NCI-H1092 (cell line): ENCODE data around the gene ACTN1.

ENCODE experiments used
- DNase-seq: peaks from one replicate; lab custom pipeline; 2025; lab: John Stamatoyannopoulos, UW

The ACTN1 gene

GRCh38 chr14:68888883-68889282 lies 90.2 kb downstream of the ACTN1 start:
- no peak for DNase-seq

DNA sequence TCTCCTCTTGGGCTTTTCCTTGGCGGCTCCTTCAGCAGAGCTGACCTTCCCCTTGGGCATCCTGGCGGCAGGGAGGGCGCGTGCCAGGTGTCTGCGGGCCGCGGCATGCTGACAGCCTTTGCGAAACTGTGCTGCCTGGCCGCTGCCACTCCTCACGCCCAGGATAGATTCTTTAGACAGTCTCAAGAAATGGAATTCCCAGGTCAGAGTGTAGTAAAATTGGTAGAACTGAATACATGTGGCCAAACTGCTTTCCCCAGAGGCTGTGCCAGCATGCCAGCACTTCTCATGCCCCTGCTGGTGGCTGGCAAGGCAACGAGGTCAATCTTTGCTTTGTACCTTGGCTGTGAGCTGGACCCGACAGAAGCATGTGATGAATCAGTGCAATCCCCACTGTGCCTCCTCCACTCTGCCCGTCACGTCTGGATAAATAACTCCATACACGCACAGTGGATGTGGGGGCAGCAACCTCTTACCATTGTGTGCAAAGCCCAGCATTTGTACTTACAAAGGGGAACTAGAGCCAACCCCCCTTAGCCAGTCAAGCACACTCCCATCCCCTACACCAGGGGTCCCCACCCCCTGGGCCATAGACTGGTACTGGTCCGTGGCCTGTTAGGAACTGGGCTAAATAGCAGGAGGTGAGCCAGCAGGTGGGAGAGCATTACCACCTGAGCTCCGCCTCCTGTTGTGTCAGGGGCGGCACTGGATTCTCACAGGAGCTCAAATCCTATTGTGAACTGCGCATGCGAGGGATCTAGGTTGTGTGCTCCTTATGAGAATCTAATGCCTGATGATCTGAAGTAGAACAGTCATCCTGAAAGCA lies 90.9 kb downstream of the ACTN1 start:
- DNase-seq: no peak

- DNase-seq: no peak
Measured at GRCh38 chr14:68886109-68886434, 93.0 kb downstream of the ACTN1 start.

DNA sequence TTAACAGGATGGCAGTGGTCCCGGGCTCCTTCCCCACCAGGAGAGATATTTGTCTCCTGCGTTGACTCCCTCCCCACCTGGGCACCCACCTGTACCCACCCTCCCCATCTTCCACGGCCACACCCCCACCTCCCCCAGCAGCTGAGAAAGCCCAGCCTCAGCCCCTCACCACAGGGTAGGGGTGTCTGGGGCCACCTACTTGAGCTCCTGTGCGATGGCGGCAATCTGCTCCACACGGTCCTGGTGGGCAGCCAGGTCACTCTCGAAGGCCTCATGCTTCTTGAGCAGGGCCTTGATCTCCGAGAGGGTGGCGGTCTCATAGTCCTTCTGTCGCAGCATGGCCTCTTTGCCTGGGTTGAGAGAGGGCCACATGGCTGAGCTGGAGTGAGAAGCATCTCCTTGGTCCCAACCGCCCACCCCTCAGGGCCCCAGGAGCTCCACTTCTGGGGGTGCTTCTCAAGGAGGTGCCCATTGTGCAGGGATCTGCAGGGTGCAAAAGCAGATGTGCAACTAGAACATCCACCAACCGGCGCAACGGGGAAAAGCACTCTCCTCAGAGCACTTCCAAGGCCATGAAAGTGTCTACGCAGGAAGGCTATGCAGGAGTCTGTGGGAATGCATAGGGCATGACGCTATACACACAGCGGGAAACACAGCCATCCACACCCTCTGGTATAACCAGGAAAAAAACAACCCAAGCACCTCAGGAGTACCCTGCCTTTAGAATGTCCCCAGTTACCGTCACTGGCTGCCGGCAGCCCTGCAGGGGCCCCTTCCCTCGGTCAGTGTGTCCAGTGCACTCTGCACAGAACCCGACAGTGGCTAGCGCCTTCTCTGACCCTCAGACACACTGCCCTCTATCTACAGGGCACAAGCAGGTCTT lies 93.6 kb downstream of the ACTN1 start:
- DNase-seq: no peak

DNA sequence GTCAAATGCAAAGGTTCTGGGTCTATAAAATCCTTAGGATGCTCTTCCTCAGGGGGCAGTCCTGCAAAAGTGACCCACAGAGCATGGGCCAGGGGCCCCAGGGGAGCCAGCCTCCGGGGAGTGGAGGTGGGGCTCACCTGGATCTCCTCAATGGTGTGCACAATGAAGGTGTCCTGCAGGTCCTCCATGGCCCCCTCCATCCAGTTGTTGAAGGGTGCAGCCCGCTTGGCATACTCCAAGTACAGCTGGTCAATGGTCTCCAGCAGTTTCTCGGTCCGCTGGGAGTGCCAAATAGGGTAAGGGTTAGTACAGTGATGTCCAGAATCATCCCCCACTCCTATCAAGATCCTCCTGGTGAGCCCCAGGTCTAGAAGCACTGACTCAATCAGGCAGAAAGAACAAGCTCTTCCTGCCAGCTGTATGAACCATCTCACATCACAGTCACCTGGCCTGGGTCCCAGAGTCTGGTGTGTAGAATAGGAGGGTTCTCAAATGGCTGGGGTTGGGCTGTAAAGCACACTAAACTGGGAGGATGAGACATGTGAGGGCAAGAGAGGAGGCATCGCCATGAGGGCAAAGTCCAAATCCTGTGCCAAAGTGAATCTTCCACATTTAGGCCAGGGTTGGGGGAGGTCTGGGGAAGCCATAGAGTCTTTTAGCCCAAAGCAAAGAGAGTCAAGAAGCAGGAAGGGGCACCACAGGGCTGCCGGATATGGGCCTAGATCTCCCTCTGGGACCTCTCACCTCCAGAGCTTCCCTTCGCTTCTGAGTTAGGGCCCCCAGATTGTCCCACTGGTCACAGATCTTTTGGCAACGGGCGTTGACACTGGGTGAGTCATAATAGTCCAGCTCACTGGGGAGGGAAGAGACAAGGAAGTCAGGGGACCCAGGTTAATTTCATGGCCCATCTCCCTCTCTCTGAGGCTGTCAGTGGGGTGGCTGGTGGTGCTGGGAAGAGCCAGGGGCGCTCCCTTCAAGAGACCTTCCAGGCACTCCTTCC lies 94.8 kb downstream of the ACTN1 start:
- DNase-seq: peak; percentile 60

DNA sequence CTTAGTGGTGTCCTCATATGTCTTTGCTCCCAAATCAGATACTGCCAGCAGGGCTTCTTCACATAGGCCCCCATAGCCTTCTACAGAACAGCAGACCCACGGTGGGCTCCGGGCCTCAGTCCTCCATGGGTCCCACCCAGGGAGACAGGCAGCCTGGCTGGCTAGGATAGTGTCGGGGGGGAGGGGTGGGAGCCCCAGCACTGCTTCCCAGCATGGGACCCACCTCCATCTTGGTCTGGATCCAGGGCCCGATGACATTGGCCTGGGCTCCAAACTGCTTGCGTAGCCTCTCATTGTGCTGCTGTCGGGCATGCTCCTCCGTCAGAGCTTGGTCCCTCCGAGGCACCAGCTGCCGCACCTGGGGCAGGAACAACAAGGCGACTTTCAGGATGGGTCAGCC lies 96.9 kb downstream of the ACTN1 start:
- DNase-seq: no peak

- no peak for DNase-seq
Measured at GRCh38 chr14:68881396-68881795, 97.7 kb downstream of the ACTN1 start.

DNA sequence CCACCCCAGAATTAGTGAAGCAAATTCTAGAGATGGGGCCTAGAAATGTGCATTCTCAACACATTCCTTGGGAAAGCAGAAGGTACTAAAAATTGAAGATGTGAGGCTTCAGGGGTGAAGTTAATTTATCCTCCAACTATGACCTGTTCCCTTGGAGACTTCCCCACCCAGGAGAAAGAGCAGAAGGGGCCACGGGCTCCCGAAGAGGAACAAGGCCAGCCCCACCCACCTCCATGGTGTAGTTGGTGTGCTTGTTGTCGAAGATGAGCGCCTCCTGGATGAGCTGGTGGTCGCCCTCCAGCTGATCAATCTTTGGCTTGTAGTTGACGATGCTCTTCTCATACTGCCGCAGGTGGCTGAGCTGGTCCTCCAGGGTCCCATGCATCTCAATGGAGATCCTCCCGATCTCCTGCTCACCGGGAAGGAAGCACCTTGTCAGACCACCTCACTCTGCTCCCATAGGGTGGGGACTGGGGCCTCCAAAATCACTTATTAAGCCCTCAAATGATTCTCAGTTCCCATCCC lies 98.5 kb downstream of the ACTN1 start:
- no peak for DNase-seq

- DNase-seq: no peak
Measured at GRCh38 chr14:68879841-68880575, 99.1 kb downstream of the ACTN1 start.

DNA sequence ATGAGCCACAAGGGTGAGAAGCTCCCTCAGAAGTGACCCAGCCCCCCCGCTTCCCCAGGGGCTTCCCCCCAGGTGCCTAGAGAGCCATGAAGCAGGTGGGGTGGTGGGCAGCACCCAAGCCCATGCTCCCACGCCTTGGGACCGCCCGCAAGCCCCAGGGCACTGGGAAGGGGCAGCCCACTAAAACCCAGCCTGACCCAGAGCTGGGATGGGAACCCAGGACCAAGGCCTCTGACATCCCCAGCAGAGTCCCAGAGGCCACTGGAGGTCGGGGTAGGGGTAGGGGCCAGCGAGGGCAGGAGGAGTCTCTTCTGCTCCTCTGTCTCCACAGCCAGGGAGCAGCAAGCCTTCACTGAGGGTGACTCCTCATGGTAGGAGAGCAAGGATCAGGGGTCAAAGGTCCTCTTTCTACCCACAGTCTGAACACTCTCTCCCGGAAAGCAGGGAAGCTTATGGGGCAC lies 99.8 kb downstream of the ACTN1 start:
- no peak for DNase-seq

DNA sequence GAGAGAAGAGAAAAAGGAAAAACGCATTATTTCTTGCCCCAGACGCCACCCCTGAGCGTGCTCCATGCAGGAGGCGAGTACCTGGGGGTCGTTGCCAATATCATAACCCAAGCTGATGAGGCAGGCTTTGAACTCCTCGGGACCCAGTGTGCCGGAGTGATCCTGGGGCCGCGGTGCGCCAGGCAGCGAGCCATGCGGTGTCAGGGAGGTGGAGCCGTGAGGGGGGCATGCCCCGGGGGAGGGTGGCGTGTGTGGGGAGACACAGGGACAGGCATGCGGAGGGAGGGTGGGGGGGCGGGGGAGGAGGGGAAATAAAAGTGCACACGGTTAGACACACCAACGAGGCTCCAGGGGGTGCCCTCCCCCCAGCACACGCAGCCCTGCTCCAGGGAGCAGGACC lies 100.2 kb downstream of the ACTN1 start:
- DNase-seq: no peak

GRCh38 chr14:68877993-68878575 lies 101.0 kb downstream of the ACTN1 start:
- DNase-seq: no peak

GRCh38 chr14:68876976-68877375 lies 102.1 kb downstream of the ACTN1 start:
- no peak for DNase-seq

DNA sequence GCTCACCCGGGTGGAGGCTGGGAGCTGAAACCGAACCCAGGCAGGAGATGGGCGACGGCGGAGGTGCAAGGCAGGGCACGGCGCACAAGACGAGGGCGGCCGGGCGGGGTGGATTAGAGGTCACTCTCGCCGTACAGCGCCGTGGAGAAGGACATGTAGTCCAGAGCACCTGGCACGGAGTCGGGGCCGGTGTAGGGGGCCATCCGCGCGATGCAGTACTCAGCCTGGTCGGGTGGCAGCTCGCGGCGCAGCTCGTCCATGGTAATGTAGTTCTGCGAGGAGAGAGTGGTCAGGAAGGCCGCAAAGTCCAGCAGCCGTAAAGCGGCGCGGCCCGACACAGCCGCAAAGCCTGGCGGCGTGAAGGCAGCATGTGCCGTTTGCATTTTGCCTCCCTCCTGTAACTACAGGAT lies 104.4 kb downstream of the ACTN1 start:
- DNase-seq: no peak

- DNase-seq: no peak
Measured at GRCh38 chr14:68873376-68873775, 105.7 kb downstream of the ACTN1 start.

GRCh38 chr14:68871392-68871791 lies 107.7 kb downstream of the ACTN1 start:
- DNase-seq: no peak

DNA sequence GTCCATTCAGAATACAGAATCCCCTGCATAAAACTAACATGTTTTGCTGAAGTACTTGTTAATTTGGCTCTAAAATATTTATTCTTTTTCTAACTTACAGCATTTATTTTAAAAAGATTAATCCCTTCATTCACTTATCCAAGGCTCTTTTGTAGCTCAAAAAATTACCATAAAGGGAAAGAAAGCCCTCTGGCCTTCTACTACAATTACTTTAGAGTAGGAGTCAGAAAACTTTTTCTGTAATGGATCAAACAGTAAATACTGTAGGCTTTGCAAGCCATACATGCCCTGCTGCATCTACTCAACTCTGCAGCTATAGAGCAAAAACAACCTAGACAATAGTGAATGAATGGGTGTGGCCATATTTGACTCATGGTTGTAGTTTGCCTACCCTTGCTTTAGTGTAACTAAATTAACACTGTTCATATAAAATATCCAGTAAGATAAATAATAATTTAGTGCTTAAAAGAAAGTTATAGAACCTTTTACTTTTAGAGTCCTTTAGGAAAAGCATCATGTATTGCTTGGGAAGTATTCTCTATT lies 112.0 kb downstream of the ACTN1 start:
- DNase-seq: no peak

DNA sequence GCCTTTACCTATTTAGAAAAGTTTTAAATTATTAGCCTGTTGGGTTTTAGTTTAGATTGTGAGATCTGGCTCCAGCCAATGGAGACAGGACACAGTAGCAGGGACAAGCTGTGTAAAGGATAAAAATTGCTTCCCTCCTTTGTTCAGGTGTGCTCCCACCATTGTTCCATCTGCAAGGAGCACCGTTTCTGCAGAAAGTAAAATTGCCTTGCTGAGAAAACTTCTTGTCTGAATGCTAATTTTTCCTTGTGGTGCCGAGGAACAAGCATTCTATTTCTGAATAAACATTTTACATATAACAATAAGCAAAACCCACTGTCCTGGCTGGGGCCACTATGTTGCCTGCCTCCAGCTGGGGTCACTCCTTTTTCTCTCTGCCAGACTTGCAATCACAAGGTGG lies 113.6 kb downstream of the ACTN1 start:
- no peak for DNase-seq

- DNase-seq: no peak
Measured at GRCh38 chr14:68864361-68864750, 114.7 kb downstream of the ACTN1 start.

GRCh38 chr14:68863610-68864360 lies 115.3 kb downstream of the ACTN1 start:
- DNase-seq: no peak
